ENCODE results near the gene NDST1. TPM values are rescaled to one million over a fixed set of nuclear protein-coding genes. Genes with fewer than 3 reads are reported as not detected.

Gene NDST1
- total and polyA plus RNA-seq, 10 of the 15 experiments (the other 5 are each of a cell fraction or from before 2014, with no cell fraction given): 0.20 to 53.5 (median 12.9) TPM

DNA sequence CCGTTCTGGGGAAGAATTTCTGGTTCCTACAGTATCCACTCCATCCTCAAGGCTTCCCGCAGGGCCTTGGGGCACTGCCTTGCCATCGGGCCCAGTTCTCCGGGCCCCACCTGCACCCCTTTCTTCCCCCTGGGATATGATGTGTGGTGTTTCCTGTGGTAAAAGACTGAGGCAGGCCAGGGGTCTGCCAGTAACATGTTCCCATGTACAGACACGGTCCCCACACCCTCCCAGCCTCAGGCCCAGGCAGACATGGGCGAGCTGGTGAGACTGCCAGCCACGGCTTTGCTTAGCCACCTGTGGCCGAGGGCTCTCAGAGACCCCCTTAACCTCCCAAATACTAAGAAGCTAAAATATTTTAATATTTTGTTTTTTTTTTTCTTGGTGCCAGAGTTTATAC, 46.0 kb downstream of the NDST1 start:
- H2AFZ ChIP-seq (ENCODE audit: control insufficient read depth, low read depth, low read length): no peak overlapping the region
- ChIA-PET SMC1A (ENCODE audit: uncharacterized antibody, unreplicated experiment) (no interaction called here), POLR2A (no interaction called here), CTCF (interaction anchor here (0.8 to 1.7 kb wide), 4 partner anchors 9 to 94 kb away, joined by 3 to 7 read pairs (median 4); no protein-coding TSS in a partner anchor), RAD21 (ENCODE audit: unreplicated experiment) (no interaction called here)
- intact Hi-C loops (cut with micrococcal nuclease; ENCODE audit: unreplicated experiment): no loop called here
- peaks cover 14% of the 10 kb centered on the region for H3K4me1 ChIP-seq (ENCODE audit: control insufficient read depth, insufficient read depth, low read length)
- H3K4me2 ChIP-seq (ENCODE audit: control insufficient read depth, insufficient read depth): no peak overlapping the region
- ATAC-seq (no peak), FAIRE-seq (no peak), DNase-seq (ENCODE audit: low read depth, low spot score) (no peak)
- no peak overlapping the region for H3K4me3 ChIP-seq
- in situ Hi-C loops (cut with MboI): no loop called here
- BruUV-seq (replicated peaks): no TSS peak
- H3K9me3 ChIP-seq (replicated peaks; ENCODE audit: control insufficient read depth, insufficient read depth, low read length): no peaks in the 10 kb centered on the region
- WGBS (ENCODE audit: insufficient coverage, insufficient replicate concordance, low lambda C conversion rate, missing lambda C conversion rate): 82% methylated on average over 8 of the region's 8 CpGs
- no peaks in the 10 kb centered on the region for H4K20me1 ChIP-seq (ENCODE audit: control insufficient read depth, insufficient read depth)
- H3K27ac ChIP-seq (ENCODE audit: control insufficient read depth, insufficient read depth): no peak overlapping the region
- H3K36me3 ChIP-seq (ENCODE audit: control insufficient read depth in 2 of 2, insufficient read depth in 2 of 2, low read length in 1 of 2): peaks cover 9 to 10% of the 10 kb centered on the region in 2 experiments
- H3K9ac ChIP-seq (ENCODE audit: control insufficient read depth, insufficient read depth, low read length): no peak overlapping the region
- TF ChIP-seq ZNF217 (IDR thresholded peaks at IDR 0.05) (no peak), ZNF384 (IDR thresholded peaks at IDR 0.05; ENCODE audit: borderline replicate concordance, low read depth, low read length) (no peak), PAX5 (IDR thresholded peaks at IDR 0.05; ENCODE audit: borderline replicate concordance, low read depth, low read length) (no peak)
- TF ChIP-seq, protein P1, sequence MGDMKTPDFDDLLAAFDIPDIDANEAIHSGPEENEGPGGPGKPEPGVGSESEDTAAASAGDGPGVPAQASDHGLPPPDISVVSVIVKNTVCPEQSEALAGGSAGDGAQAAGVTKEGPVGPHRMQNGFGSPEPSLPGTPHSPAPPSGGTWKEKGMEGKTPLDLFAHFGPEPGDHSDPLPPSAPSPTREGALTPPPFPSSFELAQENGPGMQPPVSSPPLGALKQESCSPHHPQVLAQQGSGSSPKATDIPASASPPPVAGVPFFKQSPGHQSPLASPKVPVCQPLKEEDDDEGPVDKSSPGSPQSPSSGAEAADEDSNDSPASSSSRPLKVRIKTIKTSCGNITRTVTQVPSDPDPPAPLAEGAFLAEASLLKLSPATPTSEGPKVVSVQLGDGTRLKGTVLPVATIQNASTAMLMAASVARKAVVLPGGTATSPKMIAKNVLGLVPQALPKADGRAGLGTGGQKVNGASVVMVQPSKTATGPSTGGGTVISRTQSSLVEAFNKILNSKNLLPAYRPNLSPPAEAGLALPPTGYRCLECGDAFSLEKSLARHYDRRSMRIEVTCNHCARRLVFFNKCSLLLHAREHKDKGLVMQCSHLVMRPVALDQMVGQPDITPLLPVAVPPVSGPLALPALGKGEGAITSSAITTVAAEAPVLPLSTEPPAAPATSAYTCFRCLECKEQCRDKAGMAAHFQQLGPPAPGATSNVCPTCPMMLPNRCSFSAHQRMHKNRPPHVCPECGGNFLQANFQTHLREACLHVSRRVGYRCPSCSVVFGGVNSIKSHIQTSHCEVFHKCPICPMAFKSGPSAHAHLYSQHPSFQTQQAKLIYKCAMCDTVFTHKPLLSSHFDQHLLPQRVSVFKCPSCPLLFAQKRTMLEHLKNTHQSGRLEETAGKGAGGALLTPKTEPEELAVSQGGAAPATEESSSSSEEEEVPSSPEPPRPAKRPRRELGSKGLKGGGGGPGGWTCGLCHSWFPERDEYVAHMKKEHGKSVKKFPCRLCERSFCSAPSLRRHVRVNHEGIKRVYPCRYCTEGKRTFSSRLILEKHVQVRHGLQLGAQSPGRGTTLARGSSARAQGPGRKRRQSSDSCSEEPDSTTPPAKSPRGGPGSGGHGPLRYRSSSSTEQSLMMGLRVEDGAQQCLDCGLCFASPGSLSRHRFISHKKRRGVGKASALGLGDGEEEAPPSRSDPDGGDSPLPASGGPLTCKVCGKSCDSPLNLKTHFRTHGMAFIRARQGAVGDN (IDR thresholded peaks at IDR 0.05): no peak
- TF ChIP-seq, protein P2, sequence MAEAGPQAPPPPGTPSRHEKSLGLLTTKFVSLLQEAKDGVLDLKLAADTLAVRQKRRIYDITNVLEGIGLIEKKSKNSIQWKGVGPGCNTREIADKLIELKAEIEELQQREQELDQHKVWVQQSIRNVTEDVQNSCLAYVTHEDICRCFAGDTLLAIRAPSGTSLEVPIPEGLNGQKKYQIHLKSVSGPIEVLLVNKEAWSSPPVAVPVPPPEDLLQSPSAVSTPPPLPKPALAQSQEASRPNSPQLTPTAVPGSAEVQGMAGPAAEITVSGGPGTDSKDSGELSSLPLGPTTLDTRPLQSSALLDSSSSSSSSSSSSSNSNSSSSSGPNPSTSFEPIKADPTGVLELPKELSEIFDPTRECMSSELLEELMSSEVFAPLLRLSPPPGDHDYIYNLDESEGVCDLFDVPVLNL (IDR thresholded peaks at IDR 0.05; ENCODE audit: low read depth, low read length): no peak
- TF ChIP-seq, protein P3, sequence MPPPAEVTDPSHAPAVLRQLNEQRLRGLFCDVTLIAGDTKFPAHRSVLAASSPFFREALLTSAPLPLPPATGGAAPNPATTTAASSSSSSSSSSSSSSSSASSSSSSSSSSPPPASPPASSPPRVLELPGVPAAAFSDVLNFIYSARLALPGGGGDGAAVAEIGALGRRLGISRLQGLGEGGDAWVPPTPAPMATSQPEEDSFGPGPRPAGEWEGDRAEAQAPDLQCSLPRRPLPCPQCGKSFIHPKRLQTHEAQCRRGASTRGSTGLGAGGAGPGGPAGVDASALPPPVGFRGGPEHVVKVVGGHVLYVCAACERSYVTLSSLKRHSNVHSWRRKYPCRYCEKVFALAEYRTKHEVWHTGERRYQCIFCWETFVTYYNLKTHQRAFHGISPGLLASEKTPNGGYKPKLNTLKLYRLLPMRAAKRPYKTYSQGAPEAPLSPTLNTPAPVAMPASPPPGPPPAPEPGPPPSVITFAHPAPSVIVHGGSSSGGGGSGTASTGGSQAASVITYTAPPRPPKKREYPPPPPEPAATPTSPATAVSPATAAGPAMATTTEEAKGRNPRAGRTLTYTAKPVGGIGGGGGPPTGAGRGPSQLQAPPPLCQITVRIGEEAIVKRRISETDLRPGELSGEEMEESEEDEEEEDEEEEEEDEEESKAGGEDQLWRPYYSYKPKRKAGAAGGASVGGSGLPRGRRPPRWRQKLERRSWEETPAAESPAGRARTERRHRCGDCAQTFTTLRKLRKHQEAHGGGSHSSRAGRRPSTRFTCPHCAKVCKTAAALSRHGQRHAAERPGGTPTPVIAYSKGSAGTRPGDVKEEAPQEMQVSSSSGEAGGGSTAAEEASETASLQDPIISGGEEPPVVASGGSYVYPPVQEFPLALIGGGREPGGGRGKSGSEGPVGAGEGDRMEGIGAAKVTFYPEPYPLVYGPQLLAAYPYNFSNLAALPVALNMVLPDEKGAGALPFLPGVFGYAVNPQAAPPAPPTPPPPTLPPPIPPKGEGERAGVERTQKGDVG (CRISPR knock-in tag; IDR thresholded peaks at IDR 0.05): no peak
- H3K27me3 ChIP-seq (replicated peaks in 1 of 2; ENCODE audit: control insufficient read depth in 2 of 2, insufficient read depth in 2 of 2, low read length in 1 of 2): no peaks in the 10 kb centered on the region
- H3K79me2 ChIP-seq (ENCODE audit: control insufficient read depth, insufficient read depth, low read length): no peaks in the 10 kb centered on the region

All from GM12878 (cell line).